C4-2B (cell line): ENCODE data around the gene AHR.
"Not testable (repeated sequence)": the region's sequence is repeated elsewhere in the genome, so short reads cannot be mapped to it uniquely, and the experiment has no call there.

Source experiments
- H3K27ac ChIP-seq: fragments of 450-650 bp; 2 replicates; pipeline ENCODE4 v1.5.1; 2017
- CTCF ChIP-seq: fragments of 450-650 bp; conservative IDR thresholded peaks from 2 replicates; pipeline ENCODE4 v1.5.1; 2017; ENCODE audit warnings: mild to moderate bottlenecking
- ZFX ChIP-seq: fragments of 450-650 bp; IDR thresholded peaks from 2 replicates; pipeline ENCODE4 v1.6.1; 2017

Gene AHR

GRCh38 chr7:17380736-17381662, 82.5 kb downstream of the AHR start:
- no peak overlapping the region for H3K27ac ChIP-seq
- no peak for TF ChIP-seq ZFX
- no peak for TF ChIP-seq CTCF

- not testable (repeated sequence) for H3K27ac ChIP-seq
Measured at GRCh38 chr7:17382408-17383354, 84.2 kb downstream of the AHR start.

- TF ChIP-seq CTCF = no peak
- TF ChIP-seq ZFX = no peak
- H3K27ac ChIP-seq = no peak overlapping the region
Measured at GRCh38 chr7:17384400-17384799, 85.9 kb downstream of the AHR start.

GRCh38 chr7:17385612-17386011, 87.2 kb downstream of the AHR start:
- no peak for TF ChIP-seq CTCF
- TF ChIP-seq ZFX = no peak

GRCh38 chr7:17390392-17390791, 91.9 kb downstream of the AHR start:
- H3K27ac ChIP-seq = no peak overlapping the region
- TF ChIP-seq ZFX (no peak), CTCF (no peak)

More at GRCh38 chr7:17385612-17386011, 87.2 kb downstream of the AHR start:
- H3K27ac ChIP-seq = no peak overlapping the region

GRCh38 chr7:17391366-17391765, 92.9 kb downstream of the AHR start:
- TF ChIP-seq ZFX (no peak), CTCF (no peak)
- no peak overlapping the region for H3K27ac ChIP-seq

GRCh38 chr7:17392846-17393245, 94.4 kb downstream of the AHR start:
- no peak for TF ChIP-seq CTCF
- no peak for TF ChIP-seq ZFX
- no peak overlapping the region for H3K27ac ChIP-seq

- not testable (repeated sequence) for H3K27ac ChIP-seq
Measured at GRCh38 chr7:17394563-17394962, 96.1 kb downstream of the AHR start.
